GM21526 (cell line): ENCODE data around the gene GBX2.

ENCODE experiments used
- ATAC-seq: cut with Tn5 transposase; IDR thresholded peaks from one replicate; pipeline ENCODE4 v1.9.1; 2021; ENCODE audit warnings: moderate library complexity; ENCODE audit not compliant: unreplicated experiment, low FRiP score

Gene GBX2

DNA sequence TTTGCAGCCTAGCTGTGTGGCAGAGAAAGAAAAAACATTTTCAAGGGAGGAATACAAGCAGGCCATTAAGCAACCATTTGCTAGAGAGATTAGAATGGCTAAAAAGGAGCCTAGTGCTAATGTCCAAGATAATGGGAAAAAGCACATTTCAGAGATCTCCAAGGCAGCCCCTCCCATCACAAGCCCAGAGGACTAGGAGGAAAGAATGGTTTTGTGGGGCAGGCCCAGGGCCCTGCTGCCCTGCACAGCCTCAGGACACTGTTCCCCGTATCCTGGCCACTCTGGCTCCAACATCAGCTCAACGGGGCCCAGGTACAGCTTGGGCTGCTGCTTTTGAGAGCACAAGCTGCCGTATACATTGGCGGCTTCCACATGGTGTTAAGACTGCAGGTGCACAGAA is 16.5 kb upstream of the GBX2 start:
- ATAC-seq, result no peak

DNA sequence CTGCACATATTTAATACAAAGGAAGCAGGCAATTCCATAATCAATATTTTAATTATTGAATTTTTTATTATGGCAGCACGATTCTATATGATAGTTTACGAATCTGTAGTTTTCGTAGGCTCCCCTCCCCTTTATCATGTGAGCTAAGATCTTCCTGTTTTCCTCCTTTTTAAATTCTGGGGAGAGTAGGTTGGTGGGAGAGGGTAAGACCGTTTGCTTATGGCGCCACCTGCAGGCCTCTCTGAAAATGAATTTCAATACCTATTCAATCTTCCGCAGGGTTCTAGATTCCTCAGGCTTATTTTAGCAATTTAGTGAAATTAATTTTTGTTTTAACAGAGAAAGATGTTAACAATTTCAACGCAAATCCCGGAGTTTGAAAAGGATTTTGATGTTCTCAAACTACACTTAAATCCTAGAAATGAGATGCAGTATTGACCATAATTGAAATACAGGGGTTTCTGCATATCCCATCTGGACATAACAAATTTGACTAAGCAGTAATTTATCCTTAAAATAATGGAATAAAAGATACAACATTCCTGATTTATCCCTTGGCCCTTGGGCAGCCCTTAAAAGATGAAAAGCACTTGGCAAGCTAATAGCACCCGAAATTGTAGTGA is 12.8 kb upstream of the GBX2 start:
- ATAC-seq, result no peak

DNA sequence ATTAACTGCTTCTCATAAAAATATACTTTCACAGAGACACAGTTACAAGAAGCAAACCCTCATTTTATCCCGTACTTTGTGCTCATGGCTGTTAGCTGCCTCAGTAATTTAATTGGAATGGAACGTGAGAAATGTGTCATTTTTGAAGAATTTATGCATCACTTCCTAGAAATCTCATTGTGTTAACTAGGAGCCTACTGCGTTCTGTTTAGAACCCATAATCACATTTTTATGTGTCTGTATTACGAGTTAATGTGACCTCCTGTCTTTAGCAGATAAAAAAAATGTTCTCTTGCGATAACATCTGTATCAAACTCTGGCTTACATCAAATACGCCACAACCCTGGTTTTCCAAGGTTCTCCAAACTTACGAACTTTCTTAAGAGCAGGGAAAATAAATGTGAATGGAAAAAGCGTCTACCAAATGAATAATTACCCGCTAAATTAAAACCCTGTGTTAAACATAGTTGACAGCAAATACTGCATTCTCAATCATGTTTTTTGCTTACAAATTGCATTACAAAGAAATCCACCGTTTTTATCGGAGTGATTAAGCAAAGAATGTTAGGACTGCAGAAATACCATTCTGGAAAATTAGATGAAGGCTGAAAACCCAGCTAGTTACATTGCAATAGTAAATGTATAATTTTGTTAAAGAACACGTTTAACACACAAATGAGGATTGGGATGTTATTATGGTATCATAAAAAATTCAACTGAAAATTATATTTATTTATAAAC is 12.1 kb upstream of the GBX2 start:
- no peak for ATAC-seq

DNA sequence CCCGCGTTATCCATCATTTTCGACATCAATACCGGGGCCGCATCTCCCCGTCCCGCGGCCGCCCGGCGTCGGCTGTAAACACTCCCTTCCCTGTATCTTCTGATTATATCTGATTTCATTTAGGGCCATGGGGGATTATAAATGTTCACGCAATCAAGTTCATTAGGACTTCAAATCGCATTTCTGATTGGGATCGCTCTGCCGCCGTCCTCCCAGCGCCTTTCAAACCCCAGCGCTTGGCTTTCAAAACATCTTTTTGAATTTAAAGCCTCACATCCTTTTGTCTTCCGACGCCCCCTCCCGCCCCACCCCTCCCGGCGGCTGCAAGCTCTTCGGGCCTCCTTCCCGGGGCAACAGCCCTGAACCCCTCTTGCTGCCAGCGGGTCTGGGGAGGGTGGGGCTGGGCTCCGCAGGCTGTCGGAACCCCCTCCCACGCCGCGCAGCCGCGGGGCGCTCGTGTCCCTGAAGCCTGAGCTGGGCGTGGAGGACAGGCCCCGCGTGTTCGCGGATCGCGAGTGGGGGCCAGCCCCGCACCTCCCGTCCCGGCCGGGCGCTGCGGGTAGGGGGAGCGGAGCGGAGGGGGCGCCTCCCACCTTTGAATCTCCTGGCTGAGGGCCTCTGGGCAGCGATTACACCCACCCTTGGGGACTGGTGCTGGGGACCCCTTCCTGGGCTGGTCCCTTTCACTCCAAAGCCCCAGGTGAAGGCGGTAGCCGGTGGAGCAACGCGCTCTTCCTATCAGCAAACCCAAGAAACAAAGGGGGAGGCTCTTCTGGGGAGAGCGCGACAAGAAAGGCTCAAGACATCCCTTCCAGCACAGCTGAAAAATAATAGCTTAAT is 11.3 kb upstream of the GBX2 start:
- ATAC-seq, result no peak

DNA sequence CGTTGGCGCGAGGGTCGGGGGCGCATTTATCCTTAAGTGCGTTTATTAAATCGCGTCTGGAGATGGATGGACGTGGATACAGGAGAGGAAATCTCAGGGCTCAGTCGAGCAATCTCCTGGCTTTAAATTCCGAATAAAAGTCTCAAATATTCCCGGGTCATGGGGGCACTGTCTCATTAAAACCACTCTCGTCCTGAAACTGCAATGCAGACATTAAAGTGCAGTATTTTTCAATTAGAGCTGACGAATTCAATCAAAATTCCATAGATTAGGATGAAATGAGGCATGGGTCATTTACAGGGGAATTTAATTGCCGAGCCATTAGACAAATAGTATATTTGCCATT is 10.7 kb upstream of the GBX2 start:
- ATAC-seq, result no peak

DNA sequence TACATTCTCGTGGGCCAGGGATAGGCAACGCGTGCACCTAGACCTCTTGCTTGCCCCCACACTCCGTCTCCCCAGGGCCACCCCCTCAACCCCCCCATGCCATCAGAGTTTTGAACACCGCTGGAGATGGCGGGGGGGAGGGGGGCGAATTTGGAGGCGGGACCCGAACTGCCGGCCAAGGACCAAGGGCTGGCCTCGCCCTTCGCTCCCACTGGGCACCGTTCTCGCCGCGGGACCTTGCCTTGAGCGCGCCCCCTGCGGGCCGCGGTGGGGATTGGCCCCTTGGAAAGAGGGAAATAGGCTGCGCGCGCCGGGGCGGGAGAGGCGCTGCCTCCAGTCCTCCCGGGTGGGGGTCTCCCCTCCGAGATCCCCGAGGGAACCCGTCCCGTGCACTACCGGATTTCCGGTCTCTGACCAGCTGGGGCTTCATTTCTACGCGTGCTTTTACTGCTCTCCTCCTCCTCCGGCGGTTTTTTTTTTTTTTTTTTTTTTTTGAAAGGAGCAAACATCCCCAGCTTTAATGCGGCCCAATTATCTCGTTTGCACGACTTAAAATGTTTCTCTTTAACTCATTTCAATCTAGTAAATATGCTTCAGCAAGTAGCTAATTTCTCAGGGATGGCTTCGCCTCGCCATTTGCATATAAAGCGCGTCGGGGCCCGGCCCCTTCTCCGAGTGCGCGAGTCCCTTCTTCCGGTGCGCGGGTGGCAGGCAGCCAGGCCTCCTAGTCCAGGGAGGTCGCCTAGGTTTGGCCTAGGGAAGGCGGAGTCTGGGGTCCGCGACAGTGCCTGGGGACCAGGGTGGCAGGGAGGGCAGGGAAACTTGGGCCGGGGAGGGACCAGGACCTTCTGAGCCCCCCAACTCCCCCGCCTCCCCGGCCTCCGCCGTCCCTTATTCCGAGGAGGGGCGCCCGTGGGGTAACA is 10.0 kb upstream of the GBX2 start:
- no peak for ATAC-seq

DNA sequence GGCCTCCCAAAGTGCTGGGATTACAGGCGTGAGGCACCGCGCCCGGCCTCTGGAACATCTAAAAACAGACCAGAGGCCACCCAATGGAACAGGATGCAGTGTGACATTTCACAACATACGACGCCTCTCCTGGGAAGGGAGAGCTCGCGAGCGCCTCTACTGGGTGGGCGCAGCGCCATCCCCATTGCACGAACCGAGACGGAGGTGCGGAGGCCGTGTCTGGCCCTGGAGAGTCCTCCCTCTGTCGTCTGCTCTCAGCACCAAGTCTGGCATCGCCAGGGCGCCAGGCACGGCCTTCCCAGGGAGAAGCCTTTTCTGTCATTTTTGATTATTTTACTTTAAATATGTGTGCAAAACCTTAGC is 9.4 kb upstream of the GBX2 start:
- no peak for ATAC-seq

DNA sequence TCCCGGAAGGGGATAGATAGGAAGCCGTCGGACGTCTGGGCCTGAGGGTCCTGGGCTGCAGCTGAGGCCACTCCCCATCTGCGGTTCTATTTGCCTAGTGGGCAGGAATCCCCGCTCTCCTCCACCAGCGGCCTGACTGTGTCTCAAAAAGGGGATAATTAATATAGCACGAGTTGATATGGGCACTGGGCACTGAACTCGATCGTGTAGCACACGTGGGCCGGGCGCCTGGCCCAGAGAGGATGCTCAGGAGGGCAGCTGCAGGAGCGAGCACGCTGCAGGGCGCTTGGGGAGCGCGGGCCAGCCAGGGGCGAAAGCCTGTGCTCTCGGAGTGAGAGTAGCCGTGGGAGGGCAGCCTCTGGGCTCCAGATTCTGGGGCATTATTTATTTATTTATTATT is 8.8 kb upstream of the GBX2 start:
- no peak for ATAC-seq

DNA sequence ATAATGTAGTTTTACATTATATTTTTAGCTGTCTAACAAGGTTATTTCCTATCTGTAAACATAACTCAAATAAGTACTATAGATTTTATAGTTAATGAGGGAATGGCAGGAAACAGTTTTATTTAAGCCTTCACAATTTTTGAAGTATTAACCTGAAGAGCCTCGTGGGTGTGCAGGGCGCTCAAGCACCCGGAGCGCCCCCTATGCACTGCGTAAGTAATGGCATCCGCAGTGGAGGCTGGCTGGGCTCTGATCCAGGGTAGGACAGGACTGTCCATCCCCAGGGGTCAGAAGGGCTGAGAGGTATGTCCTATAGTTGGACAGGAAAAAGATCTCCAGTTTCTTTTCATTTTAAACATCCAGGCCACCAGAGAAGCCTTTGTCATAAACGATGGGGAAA is 8.2 kb upstream of the GBX2 start:
- no peak for ATAC-seq

DNA sequence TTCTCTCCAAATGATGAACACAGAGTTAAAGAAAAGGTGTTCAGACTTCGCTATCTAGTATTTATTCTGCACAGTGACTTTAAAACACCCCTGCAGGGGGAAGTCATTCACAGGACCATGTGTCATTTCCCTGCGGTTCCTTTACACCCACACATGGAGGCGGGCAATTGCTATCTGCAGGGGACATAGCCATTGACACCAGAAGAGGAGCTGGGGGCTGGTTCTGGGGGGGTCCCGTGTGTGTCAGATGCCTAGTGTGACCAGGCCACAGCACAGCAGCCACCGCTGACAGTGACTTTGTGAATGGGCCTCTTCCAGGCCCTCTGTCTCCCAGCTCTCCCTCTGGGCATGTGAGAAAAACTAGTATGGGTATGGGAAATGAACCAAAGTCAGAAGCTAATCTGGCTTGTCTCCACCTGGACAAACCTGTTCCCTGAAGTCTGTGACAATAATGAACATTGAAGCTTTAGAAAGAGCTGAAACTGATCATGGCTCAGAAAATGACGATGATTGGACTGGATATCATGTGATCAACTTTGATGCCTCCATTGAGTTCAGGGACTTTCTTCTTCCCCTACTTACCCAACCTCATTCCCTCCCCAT is 7.5 kb upstream of the GBX2 start:
- ATAC-seq, result no peak

DNA sequence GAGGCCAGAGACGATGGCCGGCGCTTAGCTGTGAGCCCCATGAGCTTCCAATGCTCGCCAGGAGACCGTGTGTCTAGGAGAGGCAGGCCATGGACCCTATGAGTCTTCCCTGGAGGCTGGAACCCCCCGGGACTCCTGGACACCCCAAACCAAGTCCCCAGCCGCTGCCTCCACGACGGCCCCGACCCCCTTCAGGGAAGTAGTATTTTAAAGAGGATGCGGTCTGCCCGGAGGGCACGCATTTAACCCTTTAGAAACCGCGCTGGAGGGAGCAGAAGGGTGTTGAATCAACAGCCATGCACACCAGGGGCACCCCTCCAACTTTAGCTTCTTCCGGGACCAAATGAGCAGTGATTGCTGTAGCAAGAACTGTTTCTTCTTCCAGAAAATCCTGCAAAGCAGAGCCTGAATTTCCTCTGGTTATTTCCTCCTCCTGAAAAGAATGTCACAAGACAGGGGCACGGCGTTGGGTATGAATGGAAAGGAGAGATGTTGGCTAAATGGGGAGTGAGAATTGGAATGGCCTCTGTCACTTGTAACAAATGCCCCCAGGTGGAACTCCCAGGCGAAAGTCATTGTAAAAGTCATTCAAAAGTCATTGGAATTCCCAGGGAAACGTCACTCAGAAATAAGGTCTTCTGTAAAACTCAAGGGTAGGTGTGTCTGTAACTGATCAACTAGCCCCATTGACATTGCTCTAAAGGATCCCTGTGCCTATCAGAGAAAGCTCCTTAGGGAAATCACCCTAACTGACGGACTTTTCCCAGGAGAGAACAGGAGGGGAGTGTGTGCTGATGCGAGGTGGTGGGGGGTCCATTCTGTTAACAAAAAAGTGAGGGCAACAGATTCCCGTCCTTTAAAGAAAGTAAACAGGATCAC is 5.8 kb upstream of the GBX2 start:
- no peak for ATAC-seq

DNA sequence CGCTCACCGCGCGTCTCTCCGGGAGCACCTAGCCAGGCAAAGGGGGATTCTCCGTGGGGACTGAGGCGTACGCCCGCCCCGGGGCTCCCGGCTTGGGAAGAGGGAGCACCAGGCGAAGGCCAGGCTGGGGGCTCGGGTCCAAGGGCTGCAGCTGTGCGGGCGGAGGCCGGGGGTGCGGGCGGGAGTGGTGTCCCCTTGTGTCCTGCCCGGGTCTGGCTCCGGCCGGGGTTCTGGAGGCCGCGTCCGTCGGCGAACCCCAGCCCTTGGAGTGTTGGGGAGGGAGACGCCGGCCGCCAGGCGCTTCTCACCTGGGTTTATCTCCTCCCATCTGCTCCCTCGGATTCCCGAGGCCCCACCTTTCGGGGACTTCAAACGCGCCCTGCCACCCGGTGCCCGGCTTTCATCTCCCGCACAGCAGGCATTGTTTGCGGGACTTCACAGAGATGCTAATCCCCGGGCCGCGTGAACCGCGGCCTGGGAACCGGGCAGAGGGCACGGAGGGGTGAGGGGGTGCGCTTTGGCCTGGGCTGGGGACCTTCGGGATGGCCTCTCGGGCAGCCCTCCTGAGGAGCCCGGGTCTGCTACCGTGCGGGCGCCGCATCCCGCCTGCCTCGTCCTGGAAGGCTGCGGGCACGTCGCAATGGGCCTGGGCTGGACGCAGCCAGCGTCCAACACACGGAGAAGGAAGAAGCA is 5.0 kb upstream of the GBX2 start:
- ATAC-seq, result no peak

DNA sequence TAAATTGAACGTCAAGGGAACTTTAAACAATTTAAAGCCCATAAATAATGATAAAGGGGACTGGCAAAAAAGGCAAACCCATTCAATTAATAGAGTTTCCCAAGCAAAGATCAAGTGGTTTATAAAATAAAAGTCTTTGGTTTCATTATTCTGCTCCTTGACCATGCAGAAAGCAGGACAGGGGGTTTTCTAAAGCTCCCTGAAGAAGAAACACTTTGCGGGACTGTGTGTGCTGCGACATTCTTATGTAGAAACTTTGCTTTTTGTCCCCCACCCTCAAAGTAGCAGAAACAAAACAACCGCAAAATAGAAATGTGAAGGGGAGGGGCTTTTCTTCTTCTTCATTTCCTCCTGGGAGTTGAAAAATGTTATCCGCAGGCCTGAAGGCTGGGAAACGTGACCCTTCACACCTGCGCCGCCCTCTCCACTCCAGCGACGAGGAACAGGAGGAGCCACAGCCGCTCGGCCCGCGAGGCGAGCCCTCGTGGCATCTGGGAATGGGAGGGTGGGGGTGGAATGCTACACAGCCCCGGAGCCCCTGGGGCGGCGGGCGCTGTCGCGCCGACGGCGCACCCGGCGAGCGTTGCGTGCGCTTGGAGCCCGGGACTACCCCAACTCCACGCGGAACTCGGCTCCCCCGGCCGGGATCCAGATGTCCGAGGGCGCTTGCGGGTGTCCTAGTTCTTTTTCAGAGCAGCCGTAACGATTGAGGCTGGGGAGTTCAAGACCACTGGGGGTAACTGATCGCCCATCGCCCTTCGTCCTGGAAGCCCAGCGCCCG is 4.3 kb upstream of the GBX2 start:
- ATAC-seq, result no peak

DNA sequence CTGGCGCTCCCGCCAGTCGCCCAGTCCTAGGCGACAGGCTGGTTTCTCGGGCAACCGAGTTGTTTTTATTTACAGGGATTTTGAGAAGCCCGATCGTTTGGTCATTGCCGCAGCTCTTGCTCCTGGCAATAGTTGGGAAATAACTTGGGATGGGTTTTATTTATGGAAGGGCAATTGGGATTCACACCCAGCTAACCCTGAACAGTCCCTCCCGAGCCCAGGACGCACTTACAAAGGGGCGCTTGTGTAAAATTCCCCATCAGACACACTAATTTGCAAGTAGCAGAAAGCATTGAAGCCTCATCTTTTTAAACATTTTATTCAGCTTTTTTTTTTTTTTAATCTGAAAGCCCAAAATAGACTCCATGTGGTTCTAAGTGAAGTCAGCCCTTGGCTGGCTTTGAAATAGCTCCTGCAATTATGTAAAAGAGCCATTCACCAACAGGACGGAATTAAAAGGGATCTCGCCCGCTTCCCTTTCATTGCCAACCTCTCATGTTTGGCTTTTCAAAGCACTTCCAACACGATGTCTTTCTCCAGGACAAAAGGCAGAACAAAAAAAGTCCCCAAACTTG is 3.6 kb upstream of the GBX2 start:
- ATAC-seq, result no peak

DNA sequence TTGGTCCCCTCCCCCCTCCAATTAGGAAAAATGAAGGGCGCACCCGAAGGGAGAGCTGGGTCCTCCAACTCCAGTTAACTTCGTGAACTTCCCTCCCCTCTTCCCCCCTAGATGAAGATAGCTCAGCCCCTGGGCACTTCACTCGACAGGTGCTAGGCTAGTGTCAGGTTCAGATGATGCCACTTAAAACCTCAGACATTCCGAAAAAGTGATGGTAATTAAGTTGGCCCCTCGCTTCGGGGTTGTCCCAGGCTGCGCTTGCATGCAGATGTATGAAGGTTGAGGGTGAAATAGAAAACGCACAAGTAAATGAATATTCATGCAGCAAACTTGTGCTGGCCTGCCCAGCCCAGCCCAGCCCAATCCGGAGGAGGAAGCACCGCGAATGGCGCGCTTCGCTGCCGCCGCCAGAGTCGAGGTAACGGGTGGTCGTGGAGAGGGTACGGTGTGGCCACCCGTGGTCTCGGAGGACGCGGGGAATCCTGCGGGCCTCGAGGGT is 3.0 kb upstream of the GBX2 start:
- ATAC-seq, result no peak

DNA sequence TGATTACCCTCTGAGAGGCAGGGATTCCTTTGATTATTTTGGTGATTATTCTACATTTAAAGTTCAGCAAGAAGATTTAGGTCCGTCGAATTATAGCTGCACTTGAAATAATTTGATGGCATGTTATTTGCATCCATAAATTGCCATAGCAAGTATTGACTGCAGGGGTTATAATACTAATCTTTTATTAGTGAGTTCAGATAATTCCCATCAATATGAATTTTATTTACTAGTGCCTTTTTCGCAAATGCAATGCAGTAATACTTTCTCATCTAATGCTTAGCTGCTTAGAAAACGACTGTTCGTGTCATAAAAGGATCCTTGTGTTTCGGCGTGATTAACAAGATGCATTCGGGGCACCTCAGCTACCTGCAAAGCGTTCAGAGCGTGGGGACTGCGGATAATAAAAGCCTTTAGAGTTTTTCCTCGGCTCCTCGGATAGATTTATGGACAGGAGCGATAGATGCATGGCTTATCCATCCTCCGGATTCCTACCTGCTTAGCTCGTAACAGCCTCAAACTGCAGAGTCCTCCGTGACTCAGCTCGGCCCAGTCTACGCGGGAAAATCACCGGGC is 2.5 kb upstream of the GBX2 start:
- ATAC-seq, result no peak
